ENCODE measurements around the gene RBP2. TPM values are rescaled to one million over a fixed set of nuclear protein-coding genes. Genes with fewer than 3 reads are reported as not detected.

The RBP2 gene
- total and polyA plus RNA-seq, 2 of the 8 experiments (the other 6 are each of a cell fraction or from before 2014, with no cell fraction given), result not detected

DNA sequence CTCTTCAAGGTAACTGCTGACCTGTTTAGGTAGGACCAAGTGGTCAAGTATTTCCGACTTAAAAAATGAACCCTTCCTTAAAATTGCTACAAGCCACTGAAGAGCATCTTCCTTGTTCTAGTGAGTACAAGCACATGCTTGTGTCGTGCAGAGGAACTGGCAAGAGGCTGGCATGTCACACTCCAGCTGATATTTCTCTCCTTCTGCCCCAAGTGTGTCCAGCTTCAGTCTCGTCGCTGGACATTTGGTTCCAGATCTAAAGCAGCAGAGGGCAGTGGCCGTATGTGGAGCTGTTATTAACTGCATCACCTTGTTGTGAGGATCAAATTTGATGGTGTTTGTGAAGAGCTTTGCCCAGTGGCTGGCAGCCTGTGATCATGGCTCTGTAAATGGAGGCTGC lies 10.0 kb downstream of the RBP2 start (continued):
- TF ChIP-seq, protein P1, sequence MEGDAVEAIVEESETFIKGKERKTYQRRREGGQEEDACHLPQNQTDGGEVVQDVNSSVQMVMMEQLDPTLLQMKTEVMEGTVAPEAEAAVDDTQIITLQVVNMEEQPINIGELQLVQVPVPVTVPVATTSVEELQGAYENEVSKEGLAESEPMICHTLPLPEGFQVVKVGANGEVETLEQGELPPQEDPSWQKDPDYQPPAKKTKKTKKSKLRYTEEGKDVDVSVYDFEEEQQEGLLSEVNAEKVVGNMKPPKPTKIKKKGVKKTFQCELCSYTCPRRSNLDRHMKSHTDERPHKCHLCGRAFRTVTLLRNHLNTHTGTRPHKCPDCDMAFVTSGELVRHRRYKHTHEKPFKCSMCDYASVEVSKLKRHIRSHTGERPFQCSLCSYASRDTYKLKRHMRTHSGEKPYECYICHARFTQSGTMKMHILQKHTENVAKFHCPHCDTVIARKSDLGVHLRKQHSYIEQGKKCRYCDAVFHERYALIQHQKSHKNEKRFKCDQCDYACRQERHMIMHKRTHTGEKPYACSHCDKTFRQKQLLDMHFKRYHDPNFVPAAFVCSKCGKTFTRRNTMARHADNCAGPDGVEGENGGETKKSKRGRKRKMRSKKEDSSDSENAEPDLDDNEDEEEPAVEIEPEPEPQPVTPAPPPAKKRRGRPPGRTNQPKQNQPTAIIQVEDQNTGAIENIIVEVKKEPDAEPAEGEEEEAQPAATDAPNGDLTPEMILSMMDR (IDR thresholded peaks at IDR 0.05; ENCODE audit: control extremely low read depth in 1 of 3, insufficient read depth in 1 of 3, low read depth in 1 of 3, low read length in 3 of 3), result no peak
